ENCODE results near the gene CLIP4.
A peak's percentile ranks its signal among the peaks of the same experiment; 100 is the strongest.

Gene CLIP4

DNA sequence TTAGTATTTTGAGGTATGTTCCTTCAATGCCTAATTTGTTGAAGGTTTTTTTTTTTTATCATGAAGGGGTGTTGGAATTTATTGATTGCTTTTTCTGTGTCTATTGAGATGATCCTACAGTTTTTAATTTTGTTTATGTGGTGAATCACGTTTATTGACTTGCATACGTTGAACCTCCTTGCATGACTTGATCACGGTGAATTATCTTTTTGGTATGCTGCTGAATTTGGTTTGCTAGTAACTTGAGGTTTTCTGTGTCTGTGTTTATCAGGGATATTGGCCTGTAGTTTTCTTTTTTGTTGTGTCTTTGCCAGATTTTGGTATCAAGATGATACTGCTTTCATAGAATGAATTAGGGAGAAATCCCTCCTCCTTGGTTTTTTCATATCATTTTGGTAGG is 23.9 kb downstream of the CLIP4 start:
- no peak for DNase-seq

DNA sequence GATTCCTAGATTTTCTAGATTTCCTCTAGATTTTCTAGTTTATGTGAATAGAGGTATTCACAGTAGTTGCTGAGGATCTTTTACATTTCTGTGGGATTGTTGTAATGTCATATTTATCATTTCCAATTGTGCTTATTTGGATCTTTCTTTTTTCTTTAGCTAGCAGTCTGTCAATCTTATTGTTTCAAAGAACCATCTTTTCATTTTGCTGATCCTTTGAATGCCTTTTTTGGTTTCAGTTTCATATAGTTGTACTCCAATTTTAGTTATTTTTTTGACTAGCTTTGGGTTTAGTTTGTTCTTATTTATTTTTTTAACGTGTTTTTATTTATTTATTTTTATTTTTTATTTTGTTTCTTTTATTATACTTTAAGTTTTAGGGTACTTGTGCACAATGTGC is 24.5 kb downstream of the CLIP4 start:
- DNase-seq = no peak

DNA sequence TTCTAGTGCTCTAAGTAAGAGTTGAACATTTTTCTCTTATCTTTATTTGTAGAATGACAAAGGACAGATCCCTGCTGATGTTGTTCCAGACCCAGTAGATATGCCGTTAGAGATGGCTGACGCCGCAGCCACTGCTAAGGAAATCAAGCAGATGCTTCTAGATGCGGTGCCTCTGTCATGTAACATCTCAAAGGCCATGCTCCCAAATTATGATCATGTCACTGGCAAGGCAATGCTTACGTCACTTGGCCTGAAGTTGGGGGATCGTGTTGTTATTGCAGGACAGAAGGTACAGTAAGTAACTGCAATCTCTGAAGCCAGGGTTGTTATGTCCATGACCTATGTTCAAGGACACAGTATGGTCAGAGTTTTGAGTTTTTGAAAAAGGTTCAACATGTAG is 28.4 kb downstream of the CLIP4 start:
- no peak for DNase-seq

DNA sequence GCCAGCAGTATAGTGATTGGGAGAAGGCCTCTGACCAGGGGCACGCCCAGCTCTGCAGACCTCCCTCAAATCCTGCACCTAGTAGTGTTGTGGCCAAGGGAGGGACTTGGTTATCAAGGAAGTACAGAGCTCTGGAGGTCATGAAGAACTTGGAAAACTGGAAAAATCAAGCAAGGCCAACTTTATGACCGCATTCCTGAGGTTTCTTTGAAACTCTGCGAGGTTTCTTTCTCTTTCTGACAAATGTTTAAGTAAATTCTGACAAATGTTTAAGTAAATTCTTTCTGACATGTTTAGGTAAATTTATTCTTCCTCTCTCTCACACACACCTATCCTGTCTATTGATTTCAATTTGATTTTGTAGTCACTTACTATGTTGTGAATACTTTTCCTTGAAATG is 31.0 kb downstream of the CLIP4 start:
- no peak for DNase-seq

DNA sequence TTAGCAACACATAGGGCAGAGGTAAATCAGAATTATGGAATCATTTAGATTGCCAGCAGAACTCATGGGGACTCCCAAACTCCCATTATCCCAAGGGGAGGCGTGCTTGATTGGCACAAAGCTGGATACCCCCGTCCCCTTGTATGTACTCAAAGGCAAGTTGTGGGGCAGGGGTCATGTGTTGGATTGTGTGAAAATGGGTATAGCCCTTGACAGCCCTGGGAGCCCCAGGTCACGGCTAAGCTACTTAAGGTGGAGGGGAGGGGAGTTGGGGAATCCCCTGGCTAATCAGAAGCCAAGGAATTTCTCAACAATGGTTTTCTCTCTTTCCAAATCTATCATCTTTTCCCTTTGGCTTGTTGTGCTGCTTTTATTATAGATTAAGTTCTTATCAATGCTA is 32.7 kb downstream of the CLIP4 start:
- no peak for DNase-seq

DNA sequence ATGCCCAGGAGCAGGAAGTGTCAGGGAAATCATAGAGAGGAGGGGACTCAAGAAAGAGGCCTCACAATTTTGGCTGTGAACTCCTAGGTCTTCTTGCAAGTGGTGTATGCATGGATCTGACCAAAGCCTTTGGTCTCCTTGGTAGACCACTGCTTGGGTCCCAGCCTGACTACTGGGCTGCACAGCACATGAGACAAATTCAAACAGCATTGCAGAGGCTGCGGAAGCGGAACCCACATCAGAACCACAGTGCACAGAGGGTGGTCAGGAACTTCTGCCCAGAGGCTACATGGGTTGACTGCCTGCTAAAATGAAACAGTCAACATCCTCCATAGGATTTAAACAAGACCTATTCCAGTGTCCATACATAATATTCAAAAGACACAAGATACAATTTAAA is 39.4 kb downstream of the CLIP4 start:
- DNase-seq = no peak

DNA sequence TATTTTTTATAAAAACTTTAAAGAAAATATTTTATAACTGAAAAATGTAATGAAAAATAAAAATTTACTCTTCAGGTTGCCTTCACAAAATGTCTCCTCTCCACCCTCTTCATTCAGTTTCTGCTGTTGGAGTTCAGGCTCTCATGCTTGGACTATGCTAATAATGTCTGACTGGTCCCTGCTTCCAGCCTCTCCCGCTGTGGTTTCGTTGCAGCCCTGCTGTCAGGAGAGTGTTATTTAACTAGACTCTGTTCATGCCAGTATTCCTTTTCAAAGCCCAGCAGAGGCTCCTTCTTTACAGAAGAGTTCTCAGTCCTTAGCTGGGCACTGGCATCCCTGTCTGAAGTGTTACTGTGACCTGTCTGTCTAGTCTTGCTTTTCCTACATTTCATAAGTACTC is 40.4 kb downstream of the CLIP4 start:
- no peak for DNase-seq

DNA sequence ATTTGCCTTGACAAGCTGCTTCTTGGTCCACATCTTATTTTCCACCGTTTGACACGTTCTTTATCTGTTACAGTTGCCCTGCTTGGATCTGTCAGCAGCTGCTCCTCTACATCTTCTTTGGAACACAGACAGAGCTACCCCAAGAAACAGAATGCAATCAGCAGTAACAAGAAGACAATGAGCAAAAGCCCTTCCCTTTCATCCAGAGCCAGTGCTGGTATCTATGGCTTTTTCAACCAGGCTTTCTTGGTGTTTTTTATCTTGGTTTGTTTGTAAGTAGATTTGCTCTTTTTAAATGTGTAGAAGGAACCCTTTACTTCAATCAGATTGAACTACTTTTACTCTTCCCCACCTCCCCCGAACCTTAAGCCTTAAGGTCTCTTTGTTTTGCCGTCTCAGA is 41.9 kb downstream of the CLIP4 start:
- DNase-seq = no peak

DNA sequence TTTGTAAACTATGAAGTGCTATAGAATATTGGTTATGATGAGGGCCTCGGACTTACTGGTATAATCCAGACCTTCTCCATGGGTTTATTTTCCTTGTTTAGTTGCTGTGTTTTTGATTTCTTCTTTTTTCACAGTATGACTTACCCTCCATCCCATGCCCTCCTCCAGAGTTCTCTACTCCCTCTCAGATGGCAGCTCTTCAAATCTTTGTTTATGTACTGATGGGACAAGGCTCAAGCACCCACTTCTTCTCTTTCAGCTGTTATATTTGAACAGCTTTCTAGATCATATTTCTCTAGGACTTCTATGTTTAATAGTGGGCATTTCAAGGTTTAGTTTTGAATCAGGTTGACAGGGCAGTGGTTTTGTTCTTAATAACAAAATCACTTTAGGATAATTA is 43.9 kb downstream of the CLIP4 start:
- DNase-seq = no peak

DNA sequence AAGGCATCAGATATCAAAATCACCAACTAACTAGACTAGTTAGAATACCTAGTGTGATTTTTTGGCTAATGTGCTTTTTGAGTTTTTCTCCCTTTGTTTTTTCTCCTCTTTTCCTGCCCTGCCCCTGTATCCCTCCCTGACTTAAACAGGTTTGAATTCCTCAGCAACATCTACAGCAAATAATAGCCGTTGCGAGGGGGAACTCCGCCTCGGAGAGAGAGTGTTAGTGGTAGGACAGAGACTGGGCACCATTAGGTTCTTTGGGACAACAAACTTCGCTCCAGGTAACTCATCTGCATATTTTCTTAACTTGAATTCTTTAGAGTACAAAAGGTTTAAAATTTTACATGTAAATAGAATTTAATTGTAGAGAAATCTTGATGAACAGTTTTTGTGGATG is 45.0 kb downstream of the CLIP4 start:
- DNase-seq = no peak

DNA sequence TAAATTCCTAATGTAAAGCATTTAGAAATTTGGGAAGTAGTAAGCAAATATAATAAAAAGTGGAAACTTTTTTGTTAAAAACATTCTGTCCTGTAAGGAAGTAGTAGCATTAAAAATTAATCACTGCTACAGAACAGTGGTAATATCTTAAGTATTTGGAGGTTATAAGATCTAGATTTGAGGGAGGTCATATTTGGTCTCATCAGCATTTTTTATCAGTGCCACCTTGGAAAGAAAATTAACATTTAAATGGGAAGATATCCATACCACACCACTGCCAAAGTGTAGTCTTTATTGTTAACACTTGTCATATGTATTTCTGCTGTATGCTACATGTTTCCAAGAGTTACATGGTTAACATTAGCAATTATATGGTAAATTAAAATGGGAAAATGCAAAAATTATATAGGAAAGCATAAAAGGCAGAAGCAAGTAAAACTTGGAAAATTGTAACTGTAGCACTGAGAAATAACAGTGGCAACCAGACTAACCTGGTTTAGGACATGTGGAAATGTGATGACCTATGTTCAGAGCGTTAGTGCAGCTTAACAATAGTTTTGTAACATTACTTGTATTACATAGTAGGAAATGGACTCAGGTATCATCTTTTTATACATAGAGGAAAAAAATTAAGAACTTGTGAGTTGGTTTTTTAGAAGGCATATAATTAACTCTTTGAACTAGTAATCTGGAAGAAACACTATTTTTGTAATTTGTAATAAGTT is 47.2 kb downstream of the CLIP4 start:
- no peak for DNase-seq

DNA sequence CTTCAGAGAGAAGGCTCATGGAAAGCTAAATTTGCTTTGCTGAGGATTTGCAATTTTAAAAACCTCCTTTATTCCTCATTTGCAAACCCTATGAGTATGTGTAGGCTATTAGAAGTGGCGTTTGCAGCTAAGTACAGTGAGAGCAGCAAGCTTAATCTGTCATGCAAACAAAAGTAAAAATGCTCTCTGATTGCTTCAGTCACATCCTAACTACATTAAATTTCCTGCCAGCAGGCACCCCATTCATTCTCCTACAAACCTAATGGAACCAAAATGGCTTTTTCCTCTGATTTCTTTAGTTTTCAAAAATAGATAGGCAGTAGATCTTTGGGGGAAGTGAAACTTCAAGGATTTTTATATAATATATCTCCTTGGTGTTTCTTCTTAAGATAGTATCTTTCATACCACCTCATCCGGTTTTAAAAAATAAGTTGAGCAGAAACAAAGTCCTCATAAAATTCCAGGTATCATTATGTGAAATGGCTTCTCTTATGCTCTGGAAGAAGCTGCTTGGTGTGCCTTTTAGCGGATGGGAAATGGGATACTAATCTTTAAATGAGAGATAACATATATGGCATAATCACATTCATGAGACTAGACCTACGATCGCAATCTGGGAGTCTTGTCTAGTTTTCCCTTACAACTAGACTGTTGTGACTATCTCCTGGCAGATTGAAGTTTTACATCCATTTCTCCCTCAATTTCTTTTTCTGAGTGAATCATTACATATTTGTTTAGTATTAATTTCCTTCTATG is 49.1 kb downstream of the CLIP4 start:
- DNase-seq = no peak

DNA sequence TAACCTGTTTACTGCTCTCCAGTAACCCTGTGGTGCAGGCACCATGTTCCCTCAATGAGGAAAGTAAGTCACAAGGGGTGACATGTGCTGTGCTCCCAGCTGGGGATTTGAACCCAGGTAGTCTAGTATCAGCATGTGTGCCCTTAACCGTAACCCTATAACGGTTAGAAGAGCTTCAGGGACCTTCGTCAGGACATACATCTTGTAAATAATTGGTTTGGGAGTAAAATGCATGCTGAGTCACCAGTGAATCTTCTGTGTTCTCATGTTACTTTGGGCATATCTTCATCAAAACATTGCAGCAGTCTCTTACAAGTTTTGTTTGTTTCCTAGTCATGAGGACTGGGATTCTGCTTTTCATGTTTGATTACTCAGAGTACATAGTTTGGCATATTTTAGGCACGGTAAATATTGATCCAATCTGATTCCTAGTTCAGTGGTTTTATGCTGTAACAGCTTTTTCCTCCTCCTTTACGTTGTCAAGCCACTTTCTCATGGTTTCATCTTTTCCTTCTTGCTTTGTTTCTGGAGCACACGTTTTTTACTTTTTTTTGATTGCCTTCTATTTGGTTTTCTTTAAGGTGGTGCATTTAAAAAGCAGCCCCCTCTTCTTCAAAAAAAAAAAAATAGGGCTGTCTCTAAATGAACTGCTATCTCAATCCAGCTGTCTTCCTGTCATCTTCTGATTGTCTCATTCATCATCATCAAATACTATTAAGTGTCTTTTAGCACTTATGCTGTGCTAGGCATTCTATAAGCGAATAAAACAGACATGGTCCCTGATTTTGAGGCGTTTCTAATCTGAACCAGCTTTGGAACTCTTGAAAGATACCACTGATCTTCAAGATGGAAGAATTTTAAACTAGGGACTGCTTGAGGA is 50.4 kb downstream of the CLIP4 start:
- DNase-seq = no peak

DNA sequence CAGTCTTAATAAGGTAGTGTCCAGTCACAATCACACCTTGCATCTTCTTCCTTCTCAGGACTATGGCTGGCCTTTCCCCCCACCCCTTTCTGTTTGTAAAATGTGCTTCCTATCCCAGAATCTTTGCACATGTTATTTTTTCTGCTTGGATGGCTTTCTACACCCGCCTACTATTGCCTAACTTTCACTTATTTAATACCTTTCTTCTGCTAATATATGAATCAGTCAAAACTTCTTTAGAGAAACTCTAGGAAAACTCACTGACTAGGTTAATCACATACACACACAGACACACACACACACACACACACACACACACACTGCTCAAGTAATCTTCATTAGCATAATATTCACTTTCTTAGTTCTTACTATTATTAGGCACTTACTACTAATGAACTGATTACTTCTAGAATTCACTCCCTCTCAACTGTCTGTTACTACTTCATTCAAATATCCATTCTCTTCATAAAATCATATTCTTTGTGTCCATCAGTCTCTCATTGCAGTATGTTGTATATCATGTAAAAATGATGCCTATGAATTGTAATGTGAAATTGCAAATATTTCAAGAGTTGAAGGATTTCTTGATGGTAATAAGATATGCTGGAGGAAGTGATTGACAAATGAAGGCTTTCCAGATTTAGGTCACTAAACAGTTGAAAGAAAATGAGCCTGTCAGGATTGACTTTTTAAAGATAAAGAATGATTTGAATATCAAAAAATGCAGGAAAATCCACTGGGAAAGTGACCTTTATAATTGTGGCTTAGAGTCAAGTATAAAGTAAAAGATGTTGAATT is 51.2 kb downstream of the CLIP4 start:
- no peak for DNase-seq

DNA sequence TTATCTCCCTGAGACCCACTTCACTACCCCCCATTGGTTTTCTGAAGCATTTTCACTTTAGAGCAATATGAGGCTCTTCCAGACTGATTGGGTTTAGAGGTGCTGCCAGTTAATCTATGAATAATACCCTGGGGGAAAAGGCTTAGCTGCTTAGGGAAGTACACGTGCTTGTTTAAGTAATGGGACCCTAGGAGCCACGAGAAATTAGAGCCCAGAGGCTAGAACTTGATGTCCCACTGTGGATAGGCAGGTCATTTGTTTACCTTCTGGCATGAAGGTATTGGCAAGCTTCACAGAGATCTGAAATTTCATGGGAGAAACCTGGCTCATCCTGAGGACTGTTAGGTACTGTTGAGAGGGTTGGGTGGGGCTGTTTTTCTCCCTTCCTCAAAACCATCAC is 59.7 kb downstream of the CLIP4 start:
- DNase-seq = no peak

DNA sequence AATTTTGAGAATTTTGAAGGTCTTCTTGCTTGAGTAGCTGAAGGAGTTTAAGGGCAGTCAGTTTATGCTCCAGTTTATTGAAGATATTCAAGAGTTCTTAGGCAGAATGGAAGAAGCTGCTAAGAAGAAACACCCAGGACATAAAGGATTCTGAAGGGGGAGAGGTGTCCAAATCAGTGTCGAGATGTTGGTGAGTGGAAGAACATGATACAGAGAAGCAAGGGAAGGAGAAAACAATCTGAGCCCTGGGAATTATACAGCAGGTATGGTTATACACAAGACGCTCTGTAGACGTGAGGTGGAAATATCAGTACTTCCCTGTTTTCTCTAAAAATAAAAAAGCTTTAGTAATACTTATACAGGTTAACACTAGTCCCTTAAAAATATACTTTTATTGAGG is 60.1 kb downstream of the CLIP4 start:
- DNase-seq = no peak

DNA sequence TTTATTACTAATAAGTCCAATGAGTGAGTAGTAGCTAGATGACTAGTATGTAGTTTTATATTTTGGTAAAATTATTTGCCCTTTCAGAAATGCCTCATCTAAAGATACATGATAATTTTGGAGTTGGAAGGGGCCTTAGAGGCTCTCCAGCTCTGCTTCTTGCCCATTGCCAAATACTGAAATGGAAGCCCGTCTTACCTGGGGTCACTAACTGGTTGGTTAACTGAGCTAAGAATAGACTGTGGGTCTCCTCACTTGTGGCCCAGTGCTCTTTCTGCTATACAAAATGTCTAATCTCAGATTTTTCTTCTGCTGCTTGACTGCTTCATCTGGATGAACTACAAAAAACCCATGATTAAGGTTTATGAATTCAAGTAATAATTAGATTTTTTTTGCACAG is 67.1 kb downstream of the CLIP4 start:
- no peak for DNase-seq

DNA sequence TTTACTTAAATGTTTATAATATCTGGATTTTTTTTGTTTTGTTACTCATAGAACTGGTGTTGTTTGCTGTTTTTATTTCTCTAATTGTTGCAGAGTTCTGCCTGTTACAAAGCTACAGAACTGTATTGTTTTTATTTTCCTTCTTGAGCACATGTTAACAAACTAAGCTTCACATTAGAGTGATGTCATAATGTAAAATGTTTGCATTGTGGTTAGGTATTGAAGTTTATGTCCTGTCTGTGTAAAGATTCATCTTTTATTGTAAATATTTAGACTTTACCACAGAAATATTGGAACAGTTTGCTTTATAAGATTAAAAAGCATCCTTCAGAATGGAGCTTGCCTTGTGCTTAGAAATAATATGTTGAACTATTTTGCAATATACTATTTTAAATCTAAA is 67.7 kb downstream of the CLIP4 start:
- no peak for DNase-seq

DNA sequence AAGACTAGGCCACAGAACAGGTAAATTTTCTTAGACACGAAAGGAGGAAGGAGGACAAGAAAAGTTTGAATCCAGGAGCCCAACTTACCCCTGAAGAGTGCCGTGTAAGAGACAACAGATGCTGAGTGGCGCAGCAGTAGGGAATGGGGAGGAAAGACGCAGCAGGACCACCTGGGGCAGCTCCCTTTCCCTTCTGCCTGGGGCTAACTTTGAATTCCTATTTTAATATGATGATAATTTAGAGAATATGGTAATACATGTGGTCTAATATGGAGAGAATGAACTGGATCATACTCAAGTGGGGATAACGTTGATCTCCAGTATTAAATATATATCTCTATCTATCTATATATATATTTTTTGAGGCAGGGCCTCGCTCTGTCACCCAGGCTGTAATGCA is 69.3 kb downstream of the CLIP4 start:
- no peak for DNase-seq

DNA sequence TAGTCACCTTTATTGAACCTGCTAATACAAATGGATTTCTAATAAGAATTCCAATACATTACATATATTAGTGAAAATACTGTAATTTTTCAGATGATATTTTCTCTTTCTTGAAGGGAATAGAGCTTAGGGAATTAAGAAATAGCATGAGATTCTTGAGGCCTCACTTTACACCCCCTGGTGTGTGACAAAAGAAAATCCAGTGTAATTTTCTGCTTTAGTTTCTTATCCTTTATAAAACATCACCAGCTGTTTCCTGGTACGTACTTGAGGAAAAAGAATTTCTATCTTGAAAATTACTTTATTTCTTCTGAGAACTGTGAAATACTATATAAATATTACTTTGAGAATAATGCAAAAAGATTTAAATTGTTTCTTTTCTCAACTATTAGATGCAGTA is 71.6 kb downstream of the CLIP4 start:
- no peak for DNase-seq

DNA sequence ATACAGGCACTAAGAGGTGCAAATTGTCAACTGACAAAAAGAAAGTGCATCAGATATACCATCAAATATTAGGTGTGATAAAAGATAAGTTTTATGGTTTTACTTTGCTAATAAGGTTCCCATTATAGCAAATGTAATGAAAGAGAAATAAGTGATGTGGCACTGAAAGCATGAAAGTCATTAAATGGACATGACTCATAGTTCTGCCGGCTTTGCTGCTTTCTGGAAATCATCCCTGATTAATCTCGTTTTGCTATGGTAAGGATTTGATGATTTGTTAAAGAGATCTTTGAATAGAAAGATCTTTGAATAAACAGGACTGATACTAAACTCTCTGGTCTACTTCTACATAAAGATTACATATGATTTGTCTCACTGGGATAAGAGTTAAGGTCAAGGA is 72.7 kb downstream of the CLIP4 start:
- DNase-seq = no peak

DNA sequence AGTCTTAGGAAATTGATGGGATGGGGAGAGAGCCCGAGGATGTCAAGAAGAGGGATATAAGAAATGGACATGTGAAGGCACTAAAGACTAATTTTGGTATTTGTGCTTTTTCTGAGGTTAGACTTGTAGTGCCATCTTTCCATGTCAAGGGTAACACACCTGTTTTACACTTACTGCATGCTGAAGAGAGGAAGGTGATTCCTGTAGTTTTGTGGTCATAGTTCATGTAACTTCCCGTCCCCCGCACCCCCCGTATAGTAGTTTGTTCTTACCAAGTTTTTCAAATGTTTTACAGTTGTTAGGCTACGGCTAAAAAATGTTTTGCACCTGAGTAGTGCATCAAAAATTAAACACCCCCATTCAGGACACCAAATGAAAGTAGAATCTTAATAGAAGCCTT is 73.8 kb downstream of the CLIP4 start:
- DNase-seq = peak; percentile 49

DNA sequence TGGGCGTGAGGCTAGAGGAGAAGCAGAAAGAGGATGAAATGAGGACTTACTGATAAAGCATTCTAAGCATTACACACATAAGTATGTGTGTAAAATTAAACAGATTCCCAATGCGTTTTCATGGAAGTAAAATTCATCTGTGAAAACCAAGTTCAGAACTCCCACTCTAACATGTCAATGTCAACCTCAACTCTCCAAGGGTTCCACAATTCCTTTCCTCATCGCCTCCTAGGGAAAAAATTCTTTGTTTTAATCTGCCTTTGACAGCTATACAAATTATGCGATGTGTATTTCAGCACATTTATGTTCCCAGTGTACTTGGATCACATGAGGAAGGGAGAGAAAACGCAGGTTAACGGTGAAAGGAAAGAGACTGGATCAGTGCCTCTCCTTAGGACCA is 76.6 kb downstream of the CLIP4 start:
- no peak for DNase-seq
